ENCODE data around the gene DCDC2B.

Gene DCDC2B

DNA sequence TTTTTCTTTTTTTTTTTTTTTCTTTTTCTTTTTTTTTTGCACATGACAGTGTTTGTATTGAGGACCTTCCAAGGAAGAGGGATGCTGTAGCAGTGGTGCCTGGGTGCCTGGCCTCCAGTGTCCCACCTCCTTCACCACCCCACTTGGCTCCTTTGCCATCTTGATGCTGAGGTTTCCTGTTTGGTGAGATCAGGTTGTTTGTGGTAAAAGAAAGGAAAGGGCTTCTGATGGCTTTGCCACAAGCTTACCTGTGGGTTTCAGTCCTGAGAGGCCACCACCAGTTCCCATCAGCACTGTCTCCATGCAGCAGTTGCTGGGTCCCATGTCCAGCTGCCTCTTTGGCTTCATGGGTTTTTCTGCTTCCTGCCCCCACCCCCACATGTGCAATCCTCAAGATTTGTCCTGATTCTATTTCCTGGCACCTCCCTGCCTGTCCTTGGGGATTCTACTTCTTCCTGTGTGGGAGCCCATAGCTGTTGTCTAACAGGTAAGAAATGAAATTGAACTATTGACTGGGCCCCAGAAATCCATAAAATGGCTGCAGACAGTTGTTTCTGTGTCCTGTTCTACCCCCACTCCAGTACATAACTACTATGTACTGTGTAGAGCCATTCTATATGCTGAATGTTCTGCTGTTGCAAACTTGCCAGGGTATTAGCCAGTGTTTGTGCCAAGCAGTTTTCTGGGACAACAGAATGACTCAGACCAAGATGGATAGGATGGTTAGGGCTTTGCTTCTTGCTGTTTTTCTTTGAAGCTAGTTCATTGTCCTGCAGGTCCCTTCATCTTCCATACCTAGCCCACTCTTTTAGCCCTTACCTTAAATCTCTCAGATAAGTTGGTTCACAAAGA, 12.7 kb upstream of the DCDC2B start:
- DNase-seq (ENCODE audit: low spot score), result no peak

DNA sequence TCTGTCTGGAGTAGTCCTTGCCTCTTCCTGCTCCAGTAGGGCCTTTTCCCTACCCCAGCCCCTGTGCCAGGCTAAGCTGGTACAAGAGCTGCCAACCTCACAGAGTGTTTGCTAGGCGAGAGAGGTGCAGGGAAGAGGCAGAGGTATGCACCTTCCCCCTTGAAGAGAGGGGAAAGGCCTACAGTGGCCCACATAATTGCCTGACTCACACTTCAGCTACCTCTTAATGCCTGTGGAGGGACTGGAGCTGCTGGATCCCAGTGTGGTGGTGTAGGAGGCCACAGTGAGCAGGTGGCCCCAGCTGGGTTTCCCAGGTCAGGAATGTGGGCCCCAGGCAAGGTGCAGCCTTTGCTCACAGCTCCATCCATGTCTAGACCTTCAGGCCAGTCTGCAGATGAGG, 11.8 kb upstream of the DCDC2B start:
- DNase-seq (ENCODE audit: low spot score), result no peak

DNA sequence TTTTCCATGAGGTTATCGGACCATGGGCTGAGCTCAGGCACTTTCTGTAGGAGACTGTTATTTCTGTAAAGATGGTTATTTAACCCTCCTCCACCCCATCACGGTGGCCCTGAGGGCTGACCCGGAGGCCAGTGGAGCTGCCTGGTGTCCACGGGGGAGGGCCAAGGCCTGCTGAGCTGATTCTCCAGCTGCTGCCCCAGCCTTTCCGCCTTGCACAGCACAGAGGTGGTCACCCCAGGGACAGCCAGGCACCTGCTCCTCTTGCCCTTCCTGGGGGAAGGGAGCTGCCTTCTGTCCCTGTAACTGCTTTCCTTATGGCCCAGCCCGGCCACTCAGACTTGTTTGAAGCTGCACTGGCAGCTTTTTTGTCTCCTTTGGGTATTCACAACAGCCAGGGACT, 11.1 kb upstream of the DCDC2B start:
- no peak for DNase-seq (ENCODE audit: low spot score)

DNA sequence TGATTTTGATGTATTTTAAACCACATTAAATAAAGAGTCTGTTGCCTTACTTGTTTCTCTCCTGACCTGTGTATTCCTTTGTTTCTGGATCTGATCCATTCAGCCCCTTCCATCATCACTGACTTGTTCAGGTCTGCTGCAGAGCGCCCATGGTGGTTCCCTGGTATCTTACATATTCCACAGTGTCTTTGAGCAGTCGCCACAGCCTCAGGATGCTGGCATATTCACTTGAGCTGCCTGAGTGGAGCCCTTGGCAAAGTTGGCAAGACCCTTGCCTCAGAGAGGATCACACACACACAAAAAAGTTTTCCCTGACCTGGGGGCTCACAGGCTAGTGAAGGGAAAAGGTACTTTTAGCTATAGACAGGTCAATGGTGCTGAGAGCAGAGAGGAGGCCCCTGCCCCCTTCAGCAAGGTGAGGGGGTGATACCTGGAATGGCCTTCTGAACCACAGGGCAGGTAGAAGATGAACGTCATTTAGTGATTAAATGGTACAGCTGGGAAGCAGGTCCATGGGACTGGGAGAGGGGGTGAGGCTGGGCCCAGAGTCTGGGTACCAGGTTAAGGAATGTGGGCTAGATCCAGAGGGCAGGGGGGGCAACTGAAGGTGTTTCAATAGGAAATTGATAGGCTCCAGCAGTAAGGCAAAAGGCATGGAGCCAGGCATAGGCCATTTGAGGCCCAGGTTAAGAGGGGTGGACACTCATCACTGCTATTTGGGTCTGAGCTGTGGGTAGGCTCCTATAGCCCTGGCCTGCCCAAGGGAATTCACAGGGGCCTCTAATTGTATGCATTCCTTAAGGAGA, 10.4 kb upstream of the DCDC2B start:
- no peak for DNase-seq (ENCODE audit: low spot score)

DNA sequence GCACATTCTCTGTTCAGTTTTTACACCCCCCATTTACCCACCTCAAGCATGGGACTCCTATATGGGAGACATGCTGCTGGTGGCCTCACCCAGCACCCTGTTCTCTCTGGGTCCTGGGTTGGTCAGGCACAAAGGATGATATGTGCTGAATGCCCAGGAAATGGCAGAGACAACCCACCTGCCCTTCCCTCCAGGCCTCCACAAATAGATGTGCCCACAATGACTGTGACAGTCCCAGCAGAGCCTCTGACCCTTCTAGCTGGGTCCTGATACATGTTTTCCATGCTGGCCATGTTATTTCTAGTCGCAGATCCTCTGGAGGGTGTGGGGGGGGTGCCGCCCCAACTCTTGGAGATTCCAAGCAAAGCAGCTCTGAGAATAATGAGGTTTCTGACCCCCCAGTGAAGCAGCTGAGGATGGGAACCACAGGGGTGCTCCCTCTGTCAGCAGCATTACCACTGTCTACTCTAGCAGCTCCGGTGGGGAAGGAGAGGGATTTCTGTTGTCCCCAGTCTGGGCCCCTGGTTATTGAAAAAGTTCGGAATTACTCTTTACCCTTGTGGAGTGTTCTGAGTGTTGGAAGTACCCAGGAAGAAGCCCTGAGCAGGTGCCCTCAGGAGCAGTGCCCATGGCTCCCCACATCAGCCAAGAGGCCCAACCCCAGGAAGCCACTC, 9.7 kb upstream of the DCDC2B start:
- DNase-seq (ENCODE audit: low spot score), result no peak

DNA sequence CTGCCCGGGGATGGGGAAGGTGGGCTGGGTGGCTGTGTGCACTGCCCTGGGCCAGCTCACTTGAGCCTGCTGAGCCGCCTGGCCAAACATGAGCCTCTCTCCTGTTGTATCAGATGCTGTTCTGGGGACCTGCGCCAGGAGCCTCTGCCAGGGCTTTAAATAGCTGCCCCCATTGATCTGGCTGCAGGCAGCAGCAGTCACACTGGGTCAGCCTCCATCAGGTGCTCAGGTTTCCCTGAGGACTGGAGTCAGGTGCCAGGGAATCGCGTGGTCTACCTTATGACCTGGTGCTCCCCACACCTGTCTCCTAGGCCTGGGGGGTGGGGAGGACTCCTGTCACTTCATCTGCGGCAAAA, 9.2 kb upstream of the DCDC2B start:
- no peak for DNase-seq (ENCODE audit: low spot score)

DNA sequence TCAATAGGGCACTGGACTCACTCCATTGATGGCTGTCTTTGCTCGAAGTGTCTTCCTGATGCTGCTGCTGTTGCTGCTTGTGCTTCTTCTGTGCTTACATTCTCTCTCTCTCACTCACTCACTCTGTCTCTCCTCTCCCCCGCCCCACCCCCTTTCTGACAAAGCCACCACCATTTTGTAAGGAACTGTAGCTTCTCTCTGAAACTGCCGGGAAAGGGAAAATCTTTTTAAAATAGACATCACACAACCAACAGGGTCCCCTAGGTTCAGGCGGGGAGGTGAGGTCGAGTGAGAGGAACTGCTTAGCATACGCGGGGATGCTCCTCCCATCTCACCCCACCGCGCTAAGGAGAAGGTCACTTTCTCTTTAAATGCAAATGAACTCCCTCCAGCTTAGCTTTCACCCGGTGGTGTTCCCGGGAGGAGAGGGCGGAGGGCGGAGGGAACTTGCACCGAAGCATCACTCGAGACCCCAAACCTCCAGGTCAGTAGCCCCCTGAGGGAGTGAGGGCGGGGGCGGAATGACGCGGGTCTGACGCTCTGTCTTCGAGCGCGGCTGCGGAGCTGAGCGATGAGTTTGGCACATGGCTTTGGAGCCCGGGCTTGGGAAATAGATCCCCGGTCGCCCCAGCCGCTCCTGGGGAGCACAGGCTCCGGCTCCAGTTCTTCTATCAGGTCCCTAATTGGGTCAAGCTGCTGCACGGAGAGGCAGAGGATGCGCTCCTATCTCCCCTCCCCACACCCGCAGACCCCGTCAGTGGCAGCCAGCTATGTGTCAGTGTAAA, 8.5 kb upstream of the DCDC2B start, which contains the start of gene CCDC28B:
Gene CCDC28B, plus strand, starts transcription at position 370 of the 785 bp plus-strand sequence. CDS start 1,341 bp downstream, outside the sequence.
- DNase-seq (ENCODE audit: low spot score), result peak; percentile 84

DNA sequence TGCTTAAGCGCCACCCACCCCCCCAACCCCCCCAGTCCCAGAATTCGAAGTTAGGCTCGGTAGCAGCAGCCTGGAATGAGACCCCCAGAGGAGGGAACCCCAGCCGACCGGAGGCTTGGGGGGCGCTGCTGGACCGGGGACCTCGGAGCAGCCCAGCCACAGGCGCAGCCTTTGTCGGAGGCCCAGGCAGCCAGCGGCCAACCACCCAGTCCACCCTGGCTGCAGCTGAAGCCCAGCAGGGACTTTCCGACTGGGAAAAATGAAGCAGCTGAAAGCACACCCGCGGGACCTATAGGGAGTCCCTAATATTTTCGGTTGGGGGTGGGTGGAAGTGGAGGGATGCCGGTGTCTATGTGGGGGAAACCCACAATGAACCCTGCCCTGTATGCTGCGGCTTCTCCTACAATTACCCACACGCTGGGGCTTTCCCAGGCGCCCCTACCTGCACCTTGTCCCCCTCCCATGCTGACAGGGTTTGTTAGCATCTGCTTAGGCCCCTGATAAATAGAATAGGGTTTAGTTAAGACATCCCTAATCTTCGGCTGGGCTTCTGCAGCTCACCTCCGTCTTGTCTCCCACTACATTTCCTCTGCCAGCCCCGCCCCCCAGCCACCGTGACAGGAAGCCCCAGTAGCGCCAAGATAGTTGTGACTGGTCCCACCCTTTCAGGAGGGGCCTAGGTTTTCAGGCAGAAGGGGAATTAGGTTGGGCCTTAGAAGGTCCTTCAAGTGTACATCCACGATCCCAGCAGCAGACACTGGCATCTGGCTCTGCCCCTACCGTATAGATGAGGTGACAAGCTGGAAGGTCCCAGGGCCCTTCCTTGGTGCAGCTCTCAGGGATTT, 7.7 kb upstream of the DCDC2B start:
- peak; percentile 32 for DNase-seq (ENCODE audit: low spot score)

DNA sequence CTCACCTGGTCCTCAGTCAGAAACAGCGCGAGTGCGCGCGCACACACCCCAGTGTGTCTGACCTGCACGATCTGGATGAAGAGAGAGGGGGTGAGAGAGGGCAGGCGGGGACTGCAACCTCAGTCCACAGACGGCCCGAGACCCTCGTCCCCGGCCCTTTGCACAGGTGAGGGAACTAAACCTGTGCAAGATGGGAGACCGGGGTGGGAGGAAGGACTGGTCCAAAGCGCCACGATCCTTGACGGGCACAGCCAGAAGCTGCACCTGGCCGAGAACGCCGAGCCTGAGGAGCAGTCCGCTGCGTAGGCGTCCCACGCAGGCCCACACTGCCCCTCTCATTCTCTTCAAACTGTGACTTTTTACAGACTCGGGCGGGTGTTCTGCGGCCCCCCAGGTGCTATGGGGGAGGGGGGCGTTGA, 3.9 kb upstream of the DCDC2B start:
- no peak for DNase-seq (ENCODE audit: low spot score)

DNA sequence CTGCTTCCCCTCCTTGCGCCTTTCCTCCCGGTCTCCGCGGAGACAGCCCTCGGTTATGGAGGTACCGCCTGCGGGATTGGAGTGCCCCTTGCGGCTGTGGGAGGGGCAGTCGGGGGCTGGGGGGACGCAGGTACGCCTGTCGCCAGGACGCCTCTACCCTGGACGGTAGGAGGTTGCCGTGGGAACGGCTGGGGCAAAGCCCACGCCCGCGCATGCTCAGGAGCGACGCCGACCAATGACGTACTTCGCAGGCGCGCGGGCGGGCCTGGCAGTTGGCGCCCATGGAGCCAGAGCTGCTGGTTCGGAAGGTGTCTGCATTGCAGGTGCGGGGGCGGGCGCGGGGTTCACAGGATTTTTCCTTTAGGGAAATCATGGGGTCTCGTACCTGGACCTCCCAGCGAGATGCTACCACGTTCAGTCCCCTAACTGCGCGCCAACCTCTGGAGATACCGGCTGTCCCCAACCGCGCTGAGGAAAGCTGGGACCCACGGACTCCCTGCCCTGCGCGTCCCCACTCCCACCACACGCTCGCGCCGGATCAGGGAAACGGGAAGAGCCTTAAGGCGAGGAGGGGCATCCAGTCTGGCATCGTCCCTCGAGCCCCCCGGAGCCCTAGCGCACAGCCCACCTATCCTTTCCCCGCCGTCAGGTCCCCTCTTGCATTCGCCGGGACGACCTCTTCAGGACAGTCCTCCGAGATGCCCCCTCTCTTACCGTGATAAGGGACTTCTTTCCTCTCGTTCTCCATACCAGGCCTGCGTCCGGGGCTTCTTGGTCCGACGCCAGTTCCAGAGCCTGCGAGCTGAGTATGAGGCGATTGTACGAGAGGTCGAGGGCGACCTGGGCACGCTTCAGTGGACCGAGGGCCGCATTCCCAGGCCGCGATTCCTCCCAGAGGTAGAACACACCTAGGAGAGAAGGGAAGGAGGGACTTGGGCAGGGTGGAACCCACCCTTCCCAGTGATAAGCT, 3.2 kb upstream of the DCDC2B start, which contains the start of gene IQCC:
Gene IQCC, plus strand, starts transcription at position 271 of the 970 bp plus-strand sequence. Its CDS starts 11 bp downstream, at position 282.
- peak; percentile 84 for DNase-seq (ENCODE audit: low spot score)

DNA sequence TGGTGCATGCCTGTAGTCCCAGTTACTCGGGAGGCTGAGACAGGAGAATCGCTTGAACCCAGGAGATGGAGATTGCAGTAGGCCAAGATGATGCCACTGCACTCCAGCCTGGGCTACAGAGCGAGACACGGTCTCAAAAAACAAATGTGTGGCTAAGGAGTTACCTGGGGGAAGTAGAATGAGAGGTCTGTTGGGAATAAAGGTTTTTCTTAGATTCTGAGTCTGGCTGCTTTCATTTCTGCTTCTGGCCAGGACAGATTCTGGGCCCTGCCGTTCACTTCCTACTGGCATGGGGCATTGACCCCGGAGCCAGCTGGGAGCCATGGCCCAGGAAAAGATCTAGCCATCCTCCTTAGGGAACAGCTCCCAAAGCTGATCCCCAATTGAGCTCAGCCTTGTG, 420 bp upstream of the DCDC2B start:
- no peak for DNase-seq (ENCODE audit: low spot score)

DNA sequence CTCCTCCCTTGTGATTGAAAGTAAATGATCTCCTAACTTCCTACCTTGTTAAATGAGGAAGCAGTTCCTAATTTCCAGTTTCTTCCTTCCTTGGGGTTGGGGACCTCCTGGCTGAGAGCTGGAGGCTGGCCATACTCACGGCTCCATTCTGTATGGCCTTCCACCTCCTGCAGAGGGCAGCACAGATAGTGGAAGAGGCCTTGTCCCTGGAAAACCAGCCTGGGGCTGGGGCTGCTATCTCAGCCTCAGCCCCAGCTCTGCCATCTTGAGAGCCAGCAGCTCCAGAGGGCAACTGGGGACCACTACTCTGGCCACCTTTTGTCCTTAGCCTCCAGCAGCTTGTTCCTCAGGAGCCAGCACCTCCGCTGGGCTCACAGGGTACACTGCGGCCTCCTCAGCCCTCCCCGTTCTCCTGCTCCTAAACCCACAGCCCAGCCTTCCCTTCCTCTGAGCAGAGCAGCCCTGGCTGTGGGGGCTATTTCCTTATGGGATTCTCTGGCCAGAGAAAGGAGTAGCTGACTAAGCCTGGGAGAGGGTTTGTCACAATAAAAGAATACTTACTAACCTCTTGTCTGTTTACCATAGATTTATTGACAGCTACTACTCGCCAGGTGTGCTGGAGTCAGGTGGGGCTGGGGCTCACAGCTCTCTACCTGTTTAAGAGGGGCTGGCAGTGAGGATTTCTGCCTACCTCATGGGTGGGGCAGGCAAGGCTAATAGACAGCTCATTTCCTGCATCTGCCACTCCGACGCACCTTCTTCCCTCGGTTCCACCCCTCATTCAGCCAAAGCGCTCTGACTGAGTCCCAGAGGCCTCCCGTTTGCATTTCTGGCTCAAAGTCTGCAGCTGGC, 7.0 kb downstream of the DCDC2B start:
- peak; percentile 49 for DNase-seq (ENCODE audit: low spot score)

DNA sequence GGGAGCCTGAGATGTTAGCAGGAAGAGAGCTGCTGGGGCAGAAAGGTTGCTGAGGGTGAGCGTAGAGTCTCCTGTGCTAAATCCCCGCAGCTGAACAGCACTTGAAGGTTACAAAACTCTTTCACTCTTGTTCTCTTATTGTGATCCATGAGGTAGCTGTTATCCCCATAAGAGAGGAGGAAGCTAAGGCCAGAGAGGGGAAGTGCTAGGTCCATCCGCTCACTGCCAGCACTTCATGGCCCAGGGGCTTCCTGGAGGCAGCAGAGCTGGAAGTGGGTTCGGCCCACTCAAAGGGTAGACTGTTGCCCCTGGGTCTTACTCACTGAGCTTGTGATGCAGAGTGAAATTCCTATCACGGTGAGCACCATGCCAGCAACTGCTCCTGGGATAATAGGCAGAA, 7.7 kb downstream of the DCDC2B start:
- no peak for DNase-seq (ENCODE audit: low spot score)

DNA sequence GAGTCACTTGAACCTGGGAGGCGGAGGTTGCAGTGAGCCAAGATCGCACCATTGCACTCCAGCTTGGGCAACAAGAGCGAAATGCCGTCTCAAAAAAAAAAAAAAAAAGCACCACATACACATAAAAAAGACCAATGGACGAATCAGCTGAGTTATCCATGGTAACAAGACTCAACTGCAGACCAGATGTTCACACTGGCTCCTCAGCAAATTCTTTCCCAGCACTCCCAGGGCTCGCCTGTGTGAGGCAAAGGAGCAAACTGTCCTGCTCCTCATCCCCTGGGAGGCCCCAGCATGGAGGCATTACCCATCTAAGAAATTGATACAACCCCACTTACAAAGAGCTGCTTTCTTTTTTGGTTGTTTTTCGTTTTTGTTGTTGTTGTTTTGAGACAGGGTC, 10.1 kb downstream of the DCDC2B start:
- DNase-seq (ENCODE audit: low spot score), result no peak

DNA sequence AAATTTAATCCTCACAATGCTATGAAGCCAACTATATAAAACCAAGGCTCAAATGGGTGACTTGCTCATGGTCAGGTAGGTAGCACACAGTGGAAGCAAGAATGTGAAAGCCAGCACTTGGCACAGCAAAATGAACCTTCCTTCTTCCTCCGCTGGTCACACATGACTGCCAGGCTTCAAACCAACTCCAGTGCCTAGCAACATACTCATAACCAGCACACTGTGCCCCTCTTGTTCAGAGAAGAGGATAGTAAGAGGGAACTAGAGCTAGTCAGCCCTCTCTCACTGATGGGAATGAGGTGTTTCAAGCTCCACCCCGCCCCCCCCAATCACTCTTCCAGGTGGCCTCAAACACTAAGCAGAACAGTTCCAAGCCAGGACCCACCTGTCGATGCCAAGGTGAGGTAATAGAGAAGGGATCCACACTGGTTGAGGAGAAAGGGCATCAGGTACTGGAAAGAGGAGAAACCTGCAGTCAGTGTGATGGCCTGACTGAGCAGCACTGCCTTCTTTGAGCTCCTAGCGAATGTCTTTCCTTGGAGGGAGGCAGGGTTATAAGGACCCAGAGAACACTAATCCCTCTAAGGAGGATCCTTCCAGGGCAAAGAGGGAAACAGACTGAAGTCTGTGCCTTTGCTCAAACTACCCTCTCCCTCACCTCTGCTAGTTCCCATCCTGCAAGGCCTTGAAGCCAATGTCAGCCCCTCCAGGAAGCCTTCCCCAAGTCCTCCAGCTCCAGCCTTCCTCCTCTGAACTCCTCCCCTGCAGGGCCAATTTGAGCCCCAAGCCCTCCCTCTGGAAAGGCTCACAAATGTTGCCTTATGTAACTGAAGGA, 12.1 kb downstream of the DCDC2B start:
- DNase-seq (ENCODE audit: low spot score), result no peak

DNA sequence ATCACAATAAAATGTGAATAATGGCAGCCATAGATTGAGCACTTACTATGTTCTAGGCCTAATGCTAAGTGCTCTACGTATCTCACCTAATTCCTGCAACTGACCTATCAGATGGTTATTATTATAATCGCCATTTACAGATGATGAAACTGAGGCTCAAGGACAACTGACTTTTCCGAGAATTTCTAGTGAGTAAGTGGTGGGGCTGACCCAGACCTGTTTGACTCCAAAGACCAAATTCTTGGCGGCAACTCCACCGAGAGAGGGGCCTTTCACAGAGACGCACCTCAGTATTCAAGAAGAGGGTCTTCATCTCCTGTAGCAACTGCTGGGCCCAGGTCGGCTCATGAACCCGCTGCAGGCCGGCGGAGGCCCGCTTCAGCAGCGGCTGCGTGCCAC, 12.7 kb downstream of the DCDC2B start:
- DNase-seq (ENCODE audit: low spot score), result no peak
